Measurements from ENCODE around the gene NFATC2IP.
"Not testable (repeated sequence)": the region's sequence is repeated elsewhere in the genome, so short reads cannot be mapped to it uniquely, and the experiment has no call there.

The NFATC2IP gene

DNA sequence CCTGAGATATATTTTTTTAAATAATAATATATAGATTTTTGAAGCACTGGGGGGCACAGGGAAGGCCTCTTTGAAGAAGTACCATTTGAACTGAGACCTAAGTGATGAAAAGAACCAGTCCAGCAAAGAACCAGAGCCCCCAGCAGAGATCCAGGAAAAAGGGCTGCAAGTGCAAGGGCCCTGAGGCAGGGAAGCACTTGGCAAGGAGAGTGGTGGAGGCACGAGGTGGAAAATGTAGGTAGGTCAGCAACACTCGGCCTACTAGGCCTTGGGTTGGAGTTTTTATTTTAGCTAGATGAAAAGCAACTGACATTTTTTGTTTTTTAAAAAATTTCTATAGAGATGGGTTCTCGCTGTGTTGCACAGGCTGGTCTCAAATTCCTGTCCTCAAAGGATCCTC, 20.5 kb upstream of the NFATC2IP start:
- no peaks in the 10 kb centered on the region for H3K4me1 ChIP-seq (ENCODE audit: control insufficient read depth, low read depth, low read length)
- no peak overlapping the region for H3K9ac ChIP-seq (ENCODE audit: low read length)
- no peak overlapping the region for H3K27ac ChIP-seq (ENCODE audit: low read length)
- H3K36me3 ChIP-seq (ENCODE audit: control insufficient read depth, low read depth, low read length), result no peaks in the 10 kb centered on the region
- no peak overlapping the region for H3K4me3 ChIP-seq (ENCODE audit: low read length)
- H3K9me3 ChIP-seq (ENCODE audit: control insufficient read depth, low read depth, low read length), result no peaks in the 10 kb centered on the region
- H3K27me3 ChIP-seq (ENCODE audit: control insufficient read depth, insufficient read depth, low read length), result no peaks in the 10 kb centered on the region

DNA sequence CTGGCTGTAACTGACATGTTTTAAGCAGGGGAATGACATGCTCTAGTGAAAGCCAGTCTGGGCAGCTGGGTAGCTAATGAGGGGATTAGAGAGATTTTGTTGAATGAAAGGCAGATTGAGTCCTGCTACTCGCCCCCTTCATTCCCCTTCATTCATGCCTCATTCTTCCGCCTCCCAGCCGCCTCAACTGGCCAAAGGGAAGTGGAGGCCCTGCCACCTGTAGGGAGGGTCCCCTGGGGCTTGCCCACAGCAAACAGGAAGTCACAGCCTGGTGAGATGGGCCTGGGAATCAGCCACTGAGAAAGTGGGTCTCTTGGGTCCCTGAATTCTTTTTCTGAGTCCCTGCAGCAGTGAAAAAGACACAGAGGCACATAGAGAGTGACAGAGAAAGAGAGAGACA, 20.1 kb upstream of the NFATC2IP start:
- Histone ChIP-seq H3K4me1 (ENCODE audit: control insufficient read depth, low read depth, low read length) (no peaks in the 10 kb centered on the region), H3K9me3 (ENCODE audit: control insufficient read depth, low read depth, low read length) (no peaks in the 10 kb centered on the region), H3K36me3 (ENCODE audit: control insufficient read depth, low read depth, low read length) (no peaks in the 10 kb centered on the region), H3K27me3 (ENCODE audit: control insufficient read depth, insufficient read depth, low read length) (no peaks in the 10 kb centered on the region), H3K9ac (ENCODE audit: low read length) (no peak overlapping the region), H3K27ac (ENCODE audit: low read length) (no peak overlapping the region), H3K4me3 (ENCODE audit: low read length) (no peak overlapping the region)

DNA sequence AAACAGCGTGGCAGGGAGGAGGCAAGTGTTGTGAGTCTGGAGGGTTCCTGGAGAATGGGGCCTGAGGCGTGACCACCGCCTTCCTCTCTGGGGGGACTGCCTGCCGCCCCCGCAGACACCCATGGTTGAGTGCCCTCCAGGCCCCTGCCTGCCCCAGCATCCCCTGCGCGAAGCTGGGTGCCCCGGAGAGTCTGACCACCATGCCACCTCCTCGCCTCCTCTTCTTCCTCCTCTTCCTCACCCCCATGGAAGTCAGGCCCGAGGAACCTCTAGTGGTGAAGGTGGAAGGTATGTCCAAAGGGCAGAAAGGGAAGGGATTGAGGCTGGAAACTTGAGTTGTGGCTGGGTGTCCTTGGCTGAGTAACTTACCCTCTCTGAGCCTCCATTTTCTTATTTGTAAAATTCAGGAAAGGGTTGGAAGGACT, 18.9 kb upstream of the NFATC2IP start, which contains the start of gene CD19:
Gene CD19, plus strand, starts transcription at position 171 of the 425 bp plus-strand sequence. Its CDS starts 30 bp downstream, at position 201.
- Histone ChIP-seq H3K4me1 (ENCODE audit: control insufficient read depth, low read depth, low read length) (no peaks in the 10 kb centered on the region), H3K36me3 (ENCODE audit: control insufficient read depth, low read depth, low read length) (no peaks in the 10 kb centered on the region), H3K27ac (ENCODE audit: low read length) (no peak within 1 kb of the TSS), H3K27me3 (ENCODE audit: control insufficient read depth, insufficient read depth, low read length) (no peaks in the 10 kb centered on the region), H3K9me3 (ENCODE audit: control insufficient read depth, low read depth, low read length) (no peaks in the 10 kb centered on the region), H3K4me3 (ENCODE audit: low read length) (no peak within 1 kb of the TSS), H3K9ac (ENCODE audit: low read length) (no peak within 1 kb of the TSS)

DNA sequence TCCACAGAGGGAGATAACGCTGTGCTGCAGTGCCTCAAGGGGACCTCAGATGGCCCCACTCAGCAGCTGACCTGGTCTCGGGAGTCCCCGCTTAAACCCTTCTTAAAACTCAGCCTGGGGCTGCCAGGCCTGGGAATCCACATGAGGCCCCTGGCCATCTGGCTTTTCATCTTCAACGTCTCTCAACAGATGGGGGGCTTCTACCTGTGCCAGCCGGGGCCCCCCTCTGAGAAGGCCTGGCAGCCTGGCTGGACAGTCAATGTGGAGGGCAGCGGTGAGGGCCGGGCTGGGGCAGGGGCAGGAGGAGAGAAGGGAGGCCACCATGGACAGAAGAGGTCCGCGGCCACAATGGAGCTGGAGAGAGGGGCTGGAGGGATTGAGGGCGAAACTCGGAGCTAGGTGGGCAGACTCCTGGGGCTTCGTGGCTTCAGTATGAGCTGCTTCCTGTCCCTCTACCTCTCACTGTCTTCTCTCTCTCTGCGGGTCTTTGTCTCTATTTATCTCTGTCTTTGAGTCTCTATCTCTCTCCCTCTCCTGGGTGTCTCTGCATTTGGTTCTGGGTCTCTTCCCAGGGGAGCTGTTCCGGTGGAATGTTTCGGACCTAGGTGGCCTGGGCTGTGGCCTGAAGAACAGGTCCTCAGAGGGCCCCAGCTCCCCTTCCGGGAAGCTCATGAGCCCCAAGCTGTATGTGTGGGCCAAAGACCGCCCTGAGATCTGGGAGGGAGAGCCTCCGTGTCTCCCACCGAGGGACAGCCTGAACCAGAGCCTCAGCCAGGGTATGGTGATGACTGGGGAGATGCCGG, 18.2 kb upstream of the NFATC2IP start:
- Histone ChIP-seq H3K27ac (ENCODE audit: low read length) (no peak overlapping the region), H3K9me3 (ENCODE audit: control insufficient read depth, low read depth, low read length) (no peaks in the 10 kb centered on the region), H3K4me1 (ENCODE audit: control insufficient read depth, low read depth, low read length) (no peaks in the 10 kb centered on the region), H3K36me3 (ENCODE audit: control insufficient read depth, low read depth, low read length) (no peaks in the 10 kb centered on the region), H3K4me3 (ENCODE audit: low read length) (no peak overlapping the region), H3K9ac (ENCODE audit: low read length) (no peak overlapping the region), H3K27me3 (ENCODE audit: control insufficient read depth, insufficient read depth, low read length) (no peaks in the 10 kb centered on the region)

DNA sequence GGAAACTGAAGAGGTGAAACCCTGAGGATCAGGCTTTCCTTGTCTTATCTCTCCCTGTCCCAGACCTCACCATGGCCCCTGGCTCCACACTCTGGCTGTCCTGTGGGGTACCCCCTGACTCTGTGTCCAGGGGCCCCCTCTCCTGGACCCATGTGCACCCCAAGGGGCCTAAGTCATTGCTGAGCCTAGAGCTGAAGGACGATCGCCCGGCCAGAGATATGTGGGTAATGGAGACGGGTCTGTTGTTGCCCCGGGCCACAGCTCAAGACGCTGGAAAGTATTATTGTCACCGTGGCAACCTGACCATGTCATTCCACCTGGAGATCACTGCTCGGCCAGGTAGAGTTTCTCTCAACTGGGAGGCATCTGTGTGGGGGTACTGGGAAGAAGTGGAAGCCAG, 17.6 kb upstream of the NFATC2IP start:
- no peaks in the 10 kb centered on the region for H3K4me1 ChIP-seq (ENCODE audit: control insufficient read depth, low read depth, low read length)
- no peak overlapping the region for H3K9ac ChIP-seq (ENCODE audit: low read length)
- no peaks in the 10 kb centered on the region for H3K27me3 ChIP-seq (ENCODE audit: control insufficient read depth, insufficient read depth, low read length)
- no peak overlapping the region for H3K27ac ChIP-seq (ENCODE audit: low read length)
- no peak overlapping the region for H3K4me3 ChIP-seq (ENCODE audit: low read length)
- H3K9me3 ChIP-seq (ENCODE audit: control insufficient read depth, low read depth, low read length), result no peaks in the 10 kb centered on the region
- H3K36me3 ChIP-seq (ENCODE audit: control insufficient read depth, low read depth, low read length), result no peaks in the 10 kb centered on the region

DNA sequence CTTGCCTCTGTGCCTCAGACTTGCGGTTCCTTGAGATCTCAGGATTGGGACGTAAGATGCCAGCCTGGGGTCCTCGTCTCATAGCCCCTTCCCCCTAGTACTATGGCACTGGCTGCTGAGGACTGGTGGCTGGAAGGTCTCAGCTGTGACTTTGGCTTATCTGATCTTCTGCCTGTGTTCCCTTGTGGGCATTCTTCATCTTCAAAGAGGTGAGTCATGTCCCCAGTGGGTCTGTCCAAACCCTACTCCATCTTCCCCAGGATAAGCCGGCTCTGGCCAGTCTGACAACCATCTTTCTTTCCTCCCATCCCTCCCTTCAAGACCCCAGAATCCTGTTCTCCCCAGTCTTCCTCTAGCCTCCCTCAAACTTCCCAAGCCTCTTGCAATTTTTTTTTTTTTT, 15.4 kb upstream of the NFATC2IP start:
- Histone ChIP-seq H3K9ac (ENCODE audit: low read length) (no peak overlapping the region), H3K4me3 (ENCODE audit: low read length) (no peak overlapping the region), H3K9me3 (ENCODE audit: control insufficient read depth, low read depth, low read length) (no peaks in the 10 kb centered on the region), H3K4me1 (ENCODE audit: control insufficient read depth, low read depth, low read length) (no peaks in the 10 kb centered on the region), H3K36me3 (ENCODE audit: control insufficient read depth, low read depth, low read length) (no peaks in the 10 kb centered on the region), H3K27ac (ENCODE audit: low read length) (no peak overlapping the region), H3K27me3 (ENCODE audit: control insufficient read depth, insufficient read depth, low read length) (no peaks in the 10 kb centered on the region)

DNA sequence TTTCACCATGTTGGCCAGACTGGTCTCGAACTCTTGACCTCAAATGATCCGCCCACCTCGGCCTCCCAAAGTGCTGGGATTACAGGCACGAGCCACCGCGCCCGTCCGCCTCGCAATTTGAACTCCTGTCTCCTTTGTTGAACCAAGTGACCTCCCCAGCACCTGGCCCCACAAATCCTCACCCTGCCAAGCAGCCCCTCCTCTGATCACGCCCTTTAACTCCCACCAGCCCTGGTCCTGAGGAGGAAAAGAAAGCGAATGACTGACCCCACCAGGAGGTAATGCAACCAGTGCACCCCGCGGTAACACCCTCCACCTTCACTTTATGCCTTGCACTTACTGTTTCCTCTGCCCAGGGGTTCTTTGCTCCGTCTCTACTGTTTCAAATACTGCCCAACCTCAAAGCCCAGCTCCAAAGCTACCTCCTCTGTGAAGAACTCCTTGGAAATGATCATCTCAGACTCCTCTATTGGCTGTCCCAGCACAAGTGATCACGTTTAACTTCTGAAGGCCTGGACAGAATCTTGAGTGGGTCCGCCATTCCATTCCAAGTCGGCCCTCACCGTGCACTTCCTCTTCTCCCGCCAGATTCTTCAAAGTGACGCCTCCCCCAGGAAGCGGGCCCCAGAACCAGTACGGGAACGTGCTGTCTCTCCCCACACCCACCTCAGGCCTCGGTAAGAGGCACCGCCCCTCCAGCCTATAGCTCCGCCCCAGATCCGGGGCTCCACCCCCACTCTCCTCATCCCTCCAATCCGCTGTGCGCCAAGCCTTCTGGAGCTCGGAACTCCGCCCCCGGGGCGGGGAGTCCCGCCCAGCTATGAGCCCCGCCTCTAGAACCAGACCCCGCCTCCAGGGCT, 14.6 kb upstream of the NFATC2IP start:
- no peaks in the 10 kb centered on the region for H3K27me3 ChIP-seq (ENCODE audit: control insufficient read depth, insufficient read depth, low read length)
- H3K4me3 ChIP-seq (ENCODE audit: low read length), result peak overlapping the region; percentile 41
- H3K4me1 ChIP-seq (ENCODE audit: control insufficient read depth, low read depth, low read length), result no peaks in the 10 kb centered on the region
- H3K9me3 ChIP-seq (ENCODE audit: control insufficient read depth, low read depth, low read length), result no peaks in the 10 kb centered on the region
- H3K36me3 ChIP-seq (ENCODE audit: control insufficient read depth, low read depth, low read length), result no peaks in the 10 kb centered on the region
- no peak overlapping the region for H3K27ac ChIP-seq (ENCODE audit: low read length)
- H3K9ac ChIP-seq (ENCODE audit: low read length), result no peak overlapping the region

DNA sequence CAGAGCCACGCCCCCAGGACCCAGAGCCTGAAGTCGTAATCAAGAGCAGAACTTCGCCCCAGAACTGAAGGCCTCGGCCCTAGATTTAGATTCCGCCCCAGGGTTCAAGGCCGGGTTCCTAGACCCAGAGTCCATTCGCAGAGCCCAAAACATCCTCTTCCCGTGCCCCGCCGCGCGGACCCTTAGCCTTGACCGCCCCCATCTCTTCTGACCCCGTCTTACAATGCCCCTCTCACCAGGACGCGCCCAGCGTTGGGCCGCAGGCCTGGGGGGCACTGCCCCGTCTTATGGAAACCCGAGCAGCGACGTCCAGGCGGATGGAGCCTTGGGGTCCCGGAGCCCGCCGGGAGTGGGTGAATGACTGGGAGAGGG, 14.0 kb upstream of the NFATC2IP start:
- Histone ChIP-seq H3K9ac (ENCODE audit: low read length) (no peak overlapping the region), H3K4me3 (ENCODE audit: low read length) (no peak overlapping the region), H3K36me3 (ENCODE audit: control insufficient read depth, low read depth, low read length) (no peaks in the 10 kb centered on the region), H3K9me3 (ENCODE audit: control insufficient read depth, low read depth, low read length) (no peaks in the 10 kb centered on the region), H3K27ac (ENCODE audit: low read length) (no peak overlapping the region), H3K4me1 (ENCODE audit: control insufficient read depth, low read depth, low read length) (no peaks in the 10 kb centered on the region), H3K27me3 (ENCODE audit: control insufficient read depth, insufficient read depth, low read length) (no peaks in the 10 kb centered on the region)

DNA sequence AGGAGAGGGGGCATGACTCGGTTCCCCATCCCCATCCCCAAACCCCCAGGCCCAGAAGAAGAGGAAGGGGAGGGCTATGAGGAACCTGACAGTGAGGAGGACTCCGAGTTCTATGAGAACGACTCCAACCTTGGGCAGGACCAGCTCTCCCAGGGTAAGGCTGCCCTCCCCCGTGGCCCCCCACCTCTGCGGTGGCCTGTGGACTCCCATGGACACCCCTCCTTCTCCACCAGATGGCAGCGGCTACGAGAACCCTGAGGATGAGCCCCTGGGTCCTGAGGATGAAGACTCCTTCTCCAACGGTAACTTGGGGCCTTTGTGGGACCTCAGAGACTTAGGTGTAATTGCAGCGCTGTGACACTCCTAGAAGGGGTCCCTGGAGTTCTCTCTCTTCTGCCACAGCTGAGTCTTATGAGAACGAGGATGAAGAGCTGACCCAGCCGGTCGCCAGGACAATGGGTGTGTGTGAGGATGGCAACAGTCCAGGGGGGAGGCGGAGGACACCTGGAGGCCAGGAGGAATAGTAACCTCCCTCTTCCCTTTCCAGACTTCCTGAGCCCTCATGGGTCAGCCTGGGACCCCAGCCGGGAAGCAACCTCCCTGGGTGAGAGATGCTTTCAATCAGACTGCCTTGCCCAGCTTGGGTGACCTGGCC, 13.4 kb upstream of the NFATC2IP start:
- no peaks in the 10 kb centered on the region for H3K4me1 ChIP-seq (ENCODE audit: control insufficient read depth, low read depth, low read length)
- no peak overlapping the region for H3K27ac ChIP-seq (ENCODE audit: low read length)
- H3K36me3 ChIP-seq (ENCODE audit: control insufficient read depth, low read depth, low read length), result no peaks in the 10 kb centered on the region
- H3K9ac ChIP-seq (ENCODE audit: low read length), result no peak overlapping the region
- no peak overlapping the region for H3K4me3 ChIP-seq (ENCODE audit: low read length)
- no peaks in the 10 kb centered on the region for H3K9me3 ChIP-seq (ENCODE audit: control insufficient read depth, low read depth, low read length)
- no peaks in the 10 kb centered on the region for H3K27me3 ChIP-seq (ENCODE audit: control insufficient read depth, insufficient read depth, low read length)

DNA sequence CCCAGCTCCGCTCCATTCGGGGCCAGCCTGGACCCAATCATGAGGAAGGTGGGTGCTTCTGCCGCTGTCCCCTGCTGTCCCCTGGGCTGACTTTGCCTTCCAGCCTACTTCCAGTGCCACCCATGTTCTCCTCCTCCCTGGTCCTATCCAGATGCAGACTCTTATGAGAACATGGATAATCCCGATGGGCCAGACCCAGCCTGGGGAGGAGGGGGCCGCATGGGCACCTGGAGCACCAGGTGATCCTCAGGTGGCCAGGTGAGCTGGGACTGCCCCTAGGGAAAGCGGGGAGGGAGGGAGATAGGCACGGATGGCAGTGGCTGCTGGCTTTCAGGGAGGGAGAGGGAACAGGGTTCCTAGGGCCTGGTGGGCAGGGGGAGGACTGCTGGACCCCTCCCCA, 12.0 kb upstream of the NFATC2IP start:
- Histone ChIP-seq H3K27me3 (ENCODE audit: control insufficient read depth, insufficient read depth, low read length) (no peaks in the 10 kb centered on the region), H3K4me3 (ENCODE audit: low read length) (no peak overlapping the region), H3K27ac (ENCODE audit: low read length) (no peak overlapping the region), H3K36me3 (ENCODE audit: control insufficient read depth, low read depth, low read length) (no peaks in the 10 kb centered on the region), H3K9me3 (ENCODE audit: control insufficient read depth, low read depth, low read length) (no peaks in the 10 kb centered on the region), H3K4me1 (ENCODE audit: control insufficient read depth, low read depth, low read length) (no peaks in the 10 kb centered on the region), H3K9ac (ENCODE audit: low read length) (no peak overlapping the region)

DNA sequence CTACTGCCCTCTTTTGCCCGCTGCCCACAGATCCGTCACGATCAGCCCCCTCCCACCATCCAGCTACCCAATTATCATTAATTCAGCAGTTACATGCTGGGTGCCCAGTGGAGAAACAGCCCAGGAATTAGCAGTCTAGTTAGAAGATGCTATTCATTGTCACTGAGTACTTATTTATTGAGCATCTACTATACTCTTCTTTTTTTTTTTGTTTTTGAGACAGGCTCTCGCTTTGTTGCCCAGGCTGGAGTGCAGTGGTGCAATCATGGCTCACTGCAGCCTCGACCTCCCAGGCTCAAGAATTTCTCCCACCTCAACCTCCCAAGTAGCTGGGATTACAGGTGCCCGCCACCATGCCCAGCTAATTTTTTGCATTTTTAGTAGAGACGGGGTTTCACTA, 10.9 kb upstream of the NFATC2IP start:
- H3K4me1 ChIP-seq (ENCODE audit: control insufficient read depth, low read depth, low read length); H3K27ac ChIP-seq (ENCODE audit: low read length); H3K36me3 ChIP-seq (ENCODE audit: control insufficient read depth, low read depth, low read length); H3K27me3 ChIP-seq (ENCODE audit: control insufficient read depth, insufficient read depth, low read length); H3K4me3 ChIP-seq (ENCODE audit: low read length); H3K9ac ChIP-seq (ENCODE audit: low read length); H3K9me3 ChIP-seq (ENCODE audit: control insufficient read depth, low read depth, low read length): not testable (repeated sequence)

Data from iPS-18a (cell line).